Activated T-cell treated with anti-CD3 and anti-CD28 coated beads for 1 hour (primary cell): Measurements from ENCODE around the gene DCLRE1C.
"Not testable (repeated sequence)": the region's sequence is repeated elsewhere in the genome, so short reads cannot be mapped to it uniquely, and the experiment has no call there.

Source experiments
- DNase-seq: peaks from one replicate; pipeline ENCODE4 v3.0.0-alpha.2; 2020; ENCODE audit warnings: low read depth

DCLRE1C gene

DNA sequence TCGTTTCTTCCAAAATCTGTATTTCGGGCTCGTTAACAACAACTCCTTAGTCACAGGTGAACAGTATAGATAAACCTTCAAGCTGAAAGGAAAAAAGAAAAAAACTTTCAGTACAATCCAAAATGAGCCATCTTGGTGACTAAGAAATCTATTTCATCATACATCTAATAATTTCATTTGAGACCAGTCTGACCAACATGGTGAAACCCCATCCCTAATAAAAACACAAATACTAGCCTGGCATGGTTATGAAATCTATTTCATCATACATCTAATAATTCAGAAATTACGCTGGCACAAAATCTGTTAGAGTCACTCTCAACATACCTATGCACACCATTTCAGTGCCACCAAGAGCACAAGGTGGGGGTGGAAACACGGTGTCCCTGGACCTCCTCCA is 8.8 kb downstream of the DCLRE1C start:
- DNase-seq = no peak

DNA sequence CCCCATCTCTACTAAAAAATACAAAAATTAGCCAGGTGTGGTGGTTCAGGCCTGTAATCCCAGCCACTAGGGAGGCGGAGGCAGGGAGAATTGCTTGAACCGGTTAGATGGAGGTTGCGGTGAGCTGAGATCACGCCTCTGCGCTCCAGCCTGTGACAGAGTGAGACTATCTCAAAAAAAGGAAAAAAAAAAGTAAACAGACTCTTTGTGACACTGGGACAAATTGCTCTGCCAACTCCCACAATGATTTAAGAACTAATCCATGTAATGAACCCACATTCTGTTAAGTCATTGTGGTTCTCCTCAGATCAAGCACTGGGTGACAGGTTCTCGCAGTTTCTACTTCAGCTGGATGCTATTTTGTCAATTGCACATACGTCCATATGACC is 11.0 kb downstream of the DCLRE1C start:
- not testable (repeated sequence) for DNase-seq

DNA sequence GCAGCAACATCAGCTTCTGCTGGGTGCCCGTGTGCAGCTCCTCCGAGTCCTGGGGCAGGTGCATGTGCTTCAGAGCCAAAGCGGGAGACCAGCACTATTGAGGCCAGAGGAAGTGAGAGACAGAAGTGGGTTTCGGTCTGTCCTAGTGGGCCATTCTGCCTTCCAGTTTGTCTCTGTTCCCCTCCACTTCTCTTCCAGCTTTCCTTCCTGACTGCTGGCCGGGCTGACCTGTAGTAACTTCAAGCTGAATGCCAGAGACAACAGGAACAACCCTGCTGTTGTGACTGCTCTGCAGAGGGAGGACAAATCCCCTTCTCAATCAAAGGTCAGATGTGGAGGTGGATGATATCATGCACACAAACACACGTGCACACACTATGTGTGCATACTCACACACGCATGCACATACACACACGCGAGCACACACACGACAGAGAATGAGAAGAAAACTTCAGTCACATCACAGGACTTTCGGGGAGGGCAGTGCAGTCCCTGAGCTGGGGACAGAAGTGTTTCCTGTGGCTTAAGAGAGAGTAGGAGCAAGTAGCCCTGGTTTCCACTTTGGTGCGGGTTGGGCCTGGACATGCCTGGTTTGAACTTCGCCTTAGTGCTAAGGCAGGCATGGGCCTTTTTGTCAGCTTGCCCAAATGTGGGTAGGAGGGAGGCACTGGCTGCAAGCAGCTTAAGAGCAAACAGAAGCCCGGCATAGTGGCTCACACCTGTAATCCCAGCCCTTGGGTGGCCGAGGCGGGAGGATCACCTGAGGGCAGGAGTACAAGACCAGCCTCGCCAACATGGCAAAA is 11.5 kb downstream of the DCLRE1C start:
- DNase-seq = not testable (repeated sequence)

DNA sequence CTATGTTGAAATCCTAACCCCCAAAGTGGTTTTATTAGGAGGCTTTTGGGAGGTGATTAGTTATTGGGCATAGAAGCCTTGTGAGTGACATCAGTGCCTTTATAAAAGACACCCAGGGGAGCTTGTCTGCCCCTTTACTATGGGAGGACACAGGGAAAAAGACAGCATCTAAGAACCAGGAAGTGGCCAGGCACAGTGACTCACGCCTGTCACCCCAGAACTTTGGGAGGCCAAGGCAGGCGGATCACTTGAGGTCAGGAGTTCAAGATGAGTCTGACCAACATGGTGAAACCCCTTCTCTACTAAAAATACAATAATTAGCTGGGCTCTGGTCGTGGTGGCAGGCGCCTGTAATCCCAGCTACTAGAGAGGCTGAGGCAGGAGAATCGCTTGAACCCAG is 14.9 kb downstream of the DCLRE1C start:
- not testable (repeated sequence) for DNase-seq

DNA sequence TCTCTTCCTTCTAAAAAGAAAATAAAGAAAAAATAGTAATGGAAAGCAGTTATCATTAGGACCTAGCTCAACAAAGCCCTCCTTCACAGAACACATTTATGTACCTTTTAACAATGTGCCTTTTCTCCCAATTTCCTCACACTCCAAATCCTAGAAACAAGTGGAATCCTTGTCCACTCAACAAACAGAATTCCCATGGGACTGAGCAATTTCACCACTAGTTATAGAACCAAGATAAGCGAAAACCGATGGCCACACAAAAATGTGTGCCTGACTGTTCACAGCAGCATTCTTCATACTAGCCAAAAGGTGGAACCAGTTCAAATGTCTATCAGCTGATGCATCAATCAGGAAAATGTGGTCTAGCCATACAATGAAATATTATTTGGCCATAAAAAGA is 17.3 kb downstream of the DCLRE1C start:
- DNase-seq = no peak

DNA sequence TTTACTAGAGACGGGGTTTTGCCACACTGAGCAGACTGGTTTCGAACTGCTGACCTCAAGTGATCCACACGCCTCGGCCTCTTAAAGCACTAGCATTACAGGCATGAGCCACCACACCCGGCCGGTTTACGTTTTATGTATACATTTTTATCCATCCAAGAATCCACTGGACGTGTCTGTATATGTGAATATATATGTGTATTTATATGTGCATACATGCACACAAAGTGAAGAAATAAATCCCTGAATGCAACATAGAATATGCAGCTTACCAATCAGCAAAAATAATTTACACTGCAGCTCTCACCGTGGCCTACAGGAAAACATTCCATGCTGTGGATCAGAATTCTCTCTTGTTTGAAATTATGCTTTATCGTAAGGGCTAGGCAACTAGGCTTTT is 23.3 kb downstream of the DCLRE1C start:
- DNase-seq = no peak

DNA sequence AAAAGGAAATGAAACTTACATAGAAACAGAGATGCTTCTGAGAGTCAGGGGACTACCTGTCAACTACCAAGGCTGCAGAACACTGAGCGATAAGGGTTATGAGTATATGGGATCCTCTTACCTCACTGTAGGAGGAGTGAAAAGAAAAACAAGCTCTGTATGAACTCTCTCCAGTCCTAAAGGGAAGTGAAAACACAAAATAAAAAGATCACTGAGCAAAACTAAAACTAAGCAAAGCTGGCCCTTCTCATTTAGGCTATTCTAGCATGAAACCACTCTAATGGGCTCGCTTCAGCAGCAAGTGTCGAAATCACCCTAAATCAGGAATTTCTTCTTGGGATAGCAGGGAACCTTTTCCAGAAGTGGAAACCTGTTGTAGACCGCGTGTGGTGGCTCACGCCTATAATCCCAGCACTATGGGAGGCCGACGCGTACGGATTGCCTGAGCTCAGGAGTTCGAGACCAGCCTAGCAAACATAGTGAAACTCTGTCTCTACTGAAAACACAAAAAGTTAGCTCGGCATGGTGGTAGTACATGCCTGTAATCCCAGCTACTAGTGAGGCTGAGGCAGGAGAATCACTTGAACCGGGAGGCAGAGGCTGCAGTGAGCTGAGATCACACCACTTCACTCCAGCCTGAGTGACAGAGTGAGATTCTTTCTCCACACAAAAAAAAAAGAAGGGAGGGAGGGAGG is 27.0 kb downstream of the DCLRE1C start:
- DNase-seq = no peak

DNA sequence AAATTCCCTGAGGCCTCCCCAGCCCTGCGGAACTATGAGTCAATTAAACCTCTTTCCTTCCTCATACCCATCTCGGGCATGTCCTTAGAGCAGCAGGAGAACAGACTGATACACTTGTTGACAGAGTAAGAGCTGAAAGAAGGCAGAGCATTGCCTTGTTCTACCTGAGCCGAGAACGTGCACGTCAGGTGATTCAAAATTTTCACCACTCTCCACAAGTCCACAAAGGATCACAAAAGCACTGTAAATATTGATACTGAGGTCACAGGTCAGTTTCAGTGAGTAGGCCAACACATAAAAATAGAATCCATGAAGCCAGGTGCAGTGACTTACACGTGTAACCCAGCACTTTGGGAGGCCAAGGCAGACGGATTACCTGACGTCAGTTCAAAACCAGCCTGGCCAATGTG is 27.8 kb downstream of the DCLRE1C start:
- no peak for DNase-seq

DNA sequence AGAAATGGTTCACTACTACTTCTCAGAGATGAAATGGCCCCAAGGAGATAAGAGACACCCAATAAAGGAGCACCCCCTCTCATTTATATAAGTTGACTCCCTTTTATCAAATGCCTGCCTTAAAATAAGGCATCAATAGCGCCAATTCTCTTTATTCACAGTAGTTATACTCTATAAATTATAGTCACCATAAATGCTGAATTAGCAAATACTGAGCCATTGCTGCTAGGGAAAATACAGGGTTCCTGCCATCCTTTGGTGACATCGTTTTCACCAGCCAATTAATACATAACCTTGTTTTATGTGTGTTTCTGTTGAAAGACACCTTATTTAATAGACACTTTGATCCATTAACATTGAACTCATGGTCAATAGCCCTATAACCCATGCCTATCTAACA is 28.6 kb downstream of the DCLRE1C start:
- no peak for DNase-seq

DNA sequence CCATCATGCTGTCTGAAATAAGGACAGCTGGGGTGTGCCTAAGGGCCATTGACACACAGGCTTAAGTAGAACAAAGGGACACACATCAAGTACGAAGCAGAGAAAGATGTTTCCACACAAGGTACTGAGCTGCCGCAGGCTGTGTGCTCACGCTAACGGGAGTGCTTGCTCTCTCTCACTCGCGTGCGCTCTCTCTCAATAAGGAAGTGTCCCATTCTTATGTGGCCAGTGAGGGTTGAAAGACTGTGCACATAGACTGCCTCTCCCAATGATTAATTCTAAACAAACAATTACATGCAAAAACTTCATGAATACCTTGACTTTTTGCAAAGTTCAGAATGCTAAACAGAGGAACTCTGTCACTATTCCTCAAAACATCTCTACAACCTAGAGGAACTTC is 29.9 kb downstream of the DCLRE1C start:
- DNase-seq = no peak

DNA sequence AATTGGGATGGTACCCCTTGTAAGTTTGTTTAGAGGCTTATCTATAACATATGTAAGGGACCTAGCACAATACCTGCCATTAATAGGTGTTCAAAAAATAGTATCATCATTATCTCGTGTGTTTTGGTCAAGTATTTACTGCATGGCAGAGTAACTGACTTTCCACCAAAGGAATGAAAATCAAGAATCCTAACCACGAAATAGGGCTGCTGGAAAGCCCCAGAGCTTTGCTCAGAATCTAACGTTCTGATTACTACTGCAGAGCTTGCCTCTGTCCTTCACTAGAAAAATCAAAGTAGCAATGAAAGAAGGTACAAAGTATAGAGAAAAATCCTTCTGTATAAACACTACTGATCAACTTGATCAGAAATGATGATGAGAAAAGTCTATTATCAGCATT is 34.9 kb downstream of the DCLRE1C start:
- DNase-seq = no peak

DNA sequence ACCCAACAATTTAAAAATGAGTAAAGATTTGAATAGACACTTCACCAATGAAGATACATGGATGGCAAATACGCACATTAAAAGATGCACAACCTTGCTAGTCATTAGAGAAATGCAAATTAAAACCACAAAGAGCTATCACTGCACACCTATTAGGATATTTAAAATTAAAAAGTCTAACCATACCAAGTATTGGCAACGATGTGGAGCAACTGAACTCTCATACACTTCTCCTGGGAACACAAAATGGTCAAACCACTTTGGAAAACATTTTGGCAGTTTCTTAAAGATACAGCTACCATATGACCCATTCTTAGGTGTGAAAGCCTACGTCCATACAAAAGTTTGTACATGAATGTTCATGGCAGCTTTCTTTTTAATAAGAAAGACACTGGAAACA is 36.1 kb downstream of the DCLRE1C start:
- no peak for DNase-seq

DNA sequence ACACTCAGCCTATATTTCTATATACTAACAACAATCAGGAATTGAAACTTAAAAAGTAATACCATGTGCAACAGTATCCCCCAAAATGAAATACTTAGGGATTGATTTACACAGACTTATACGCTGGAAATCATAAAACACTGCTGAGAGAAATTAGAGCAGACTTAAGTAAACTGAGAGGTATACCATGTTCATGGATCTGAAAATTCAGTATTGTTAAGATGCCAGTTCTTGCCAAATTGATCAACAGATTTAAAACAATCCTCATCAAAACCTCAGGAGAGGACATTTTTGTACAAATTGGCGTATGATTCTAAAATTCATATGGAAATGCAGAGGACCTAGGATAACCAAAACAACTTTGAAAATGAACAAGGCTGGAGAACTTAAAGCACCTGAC is 37.3 kb downstream of the DCLRE1C start:
- DNase-seq = no peak

DNA sequence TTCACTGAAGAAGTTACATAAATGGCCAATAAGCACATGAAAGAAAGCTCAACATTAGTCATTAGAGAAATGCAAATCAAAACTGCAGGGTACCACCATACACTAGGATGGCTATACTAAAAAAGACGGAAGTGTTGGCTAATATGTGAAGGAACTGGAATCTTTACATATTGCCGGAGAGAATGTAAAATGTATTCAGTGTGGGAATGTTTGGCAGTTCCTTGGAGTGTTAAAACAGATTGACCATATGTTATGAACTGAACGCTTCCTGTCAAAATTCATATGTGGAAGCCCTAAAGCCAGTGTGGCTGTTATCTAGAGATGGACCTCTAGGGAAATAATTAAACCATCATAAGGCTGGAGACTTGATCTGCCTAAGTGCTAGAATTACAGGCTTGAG is 42.1 kb downstream of the DCLRE1C start:
- no peak for DNase-seq

DNA sequence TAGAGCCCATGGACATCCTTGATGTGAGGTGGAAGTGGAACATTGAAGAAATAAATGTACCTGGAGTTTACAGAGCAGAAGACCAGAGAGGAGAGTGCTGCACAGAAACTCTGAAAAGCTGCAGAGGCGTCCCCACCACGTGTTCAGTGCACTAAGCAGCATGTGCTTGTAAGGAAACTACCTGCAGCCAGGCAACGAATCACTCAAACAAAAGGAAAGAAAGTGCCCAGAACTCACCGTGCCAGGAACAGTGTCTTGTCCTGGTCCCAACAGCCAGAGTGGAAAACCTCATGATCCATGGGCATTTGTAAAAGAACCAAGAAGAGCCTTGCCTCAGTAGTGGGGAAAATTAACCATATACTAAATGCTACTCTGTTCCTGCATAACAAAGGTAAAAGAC is 42.9 kb downstream of the DCLRE1C start:
- DNase-seq = no peak

DNA sequence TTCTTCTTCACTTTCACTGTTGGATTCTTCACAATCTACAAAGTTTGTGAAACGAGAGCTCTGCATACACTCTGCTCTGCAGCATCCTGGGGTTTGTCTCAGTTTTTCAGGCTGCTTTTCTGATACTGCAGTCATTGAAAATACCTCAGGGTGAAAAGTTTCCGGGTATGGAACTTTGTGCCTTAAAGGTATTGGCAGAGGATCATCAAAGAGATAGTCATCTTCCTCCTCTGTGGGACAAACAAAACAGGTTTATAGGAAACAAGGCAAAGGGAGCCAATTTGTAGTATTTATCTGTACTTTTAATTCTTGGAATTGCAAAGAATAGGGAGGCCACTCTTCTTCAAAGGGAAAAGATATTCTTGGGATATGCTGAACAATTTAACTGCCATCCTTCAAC is 44.8 kb downstream of the DCLRE1C start:
- DNase-seq = no peak

DNA sequence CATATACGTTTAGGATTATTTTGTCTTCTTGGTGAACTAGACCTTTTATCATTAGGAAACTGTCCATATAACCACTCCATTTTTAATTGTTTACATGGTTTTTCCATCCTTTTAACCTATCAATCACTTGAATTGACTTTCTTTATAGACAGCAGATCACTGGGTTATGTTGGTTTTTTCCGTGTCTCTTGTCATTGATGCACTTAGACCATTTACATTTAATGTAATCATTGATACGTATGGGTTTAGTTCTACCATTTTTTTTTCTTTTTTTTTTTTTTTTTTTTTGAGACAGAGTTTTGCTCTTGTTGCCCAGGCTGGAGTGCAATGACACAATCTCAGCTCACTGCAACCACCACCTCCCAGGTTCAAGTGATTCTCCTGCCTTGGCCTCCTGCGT is 46.3 kb downstream of the DCLRE1C start:
- not testable (repeated sequence) for DNase-seq

DNA sequence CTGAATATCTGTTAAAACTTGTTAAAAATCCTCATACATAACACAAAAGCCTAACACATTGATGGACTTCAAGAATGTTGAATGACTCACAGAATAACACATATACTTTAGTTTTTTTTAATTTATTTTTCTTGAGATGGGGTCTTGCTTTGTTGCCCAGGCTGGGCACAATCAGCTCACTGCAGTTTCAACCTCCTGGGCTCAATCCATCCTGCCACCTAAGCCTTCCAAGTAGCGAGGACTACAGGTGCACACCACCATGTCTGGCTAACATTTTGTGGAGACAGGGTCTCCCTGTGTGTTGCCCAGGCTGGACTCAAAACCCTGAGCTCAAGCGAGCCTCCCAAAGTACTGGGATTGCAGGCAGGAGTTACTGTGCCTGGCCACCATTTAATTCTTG is 47.1 kb downstream of the DCLRE1C start:
- no peak for DNase-seq

DNA sequence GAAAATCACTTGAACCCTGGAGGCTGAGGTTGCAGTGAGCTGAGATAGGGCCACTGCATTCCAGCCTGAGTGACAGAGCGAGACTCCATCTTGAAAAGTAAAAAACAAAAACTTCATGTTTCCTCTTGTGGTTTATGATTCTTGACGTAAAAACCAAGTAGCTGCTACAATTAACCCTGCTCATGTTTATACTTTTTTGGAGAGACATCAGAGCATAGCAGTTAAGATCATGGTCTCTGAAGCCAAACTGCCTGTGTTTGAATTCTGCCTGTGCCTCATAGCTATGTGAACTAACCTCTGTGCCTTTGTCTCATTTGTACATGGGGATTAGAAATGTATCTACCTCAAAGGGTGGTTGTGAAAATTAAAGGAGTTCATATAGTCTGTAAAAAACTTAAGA is 48.0 kb downstream of the DCLRE1C start:
- no peak for DNase-seq

DNA sequence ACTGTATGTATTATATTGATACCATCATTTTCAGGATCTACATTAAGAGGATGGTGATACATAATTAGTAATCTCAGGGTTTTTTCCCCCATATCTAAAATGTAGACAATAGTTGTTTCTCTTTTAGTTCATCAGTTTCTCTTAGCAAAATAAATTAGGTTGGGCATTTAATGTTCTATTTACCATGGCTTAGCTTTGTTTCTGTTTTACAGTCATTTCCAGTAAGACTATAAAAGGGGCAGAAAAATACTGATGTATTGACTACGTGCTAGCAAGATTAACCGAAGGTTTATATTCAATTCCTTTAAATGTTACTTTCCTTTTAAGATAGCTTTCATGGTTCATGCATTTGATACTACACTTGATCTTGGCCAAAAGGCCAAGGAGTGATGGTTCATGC is 49.0 kb downstream of the DCLRE1C start:
- no peak for DNase-seq

DNA sequence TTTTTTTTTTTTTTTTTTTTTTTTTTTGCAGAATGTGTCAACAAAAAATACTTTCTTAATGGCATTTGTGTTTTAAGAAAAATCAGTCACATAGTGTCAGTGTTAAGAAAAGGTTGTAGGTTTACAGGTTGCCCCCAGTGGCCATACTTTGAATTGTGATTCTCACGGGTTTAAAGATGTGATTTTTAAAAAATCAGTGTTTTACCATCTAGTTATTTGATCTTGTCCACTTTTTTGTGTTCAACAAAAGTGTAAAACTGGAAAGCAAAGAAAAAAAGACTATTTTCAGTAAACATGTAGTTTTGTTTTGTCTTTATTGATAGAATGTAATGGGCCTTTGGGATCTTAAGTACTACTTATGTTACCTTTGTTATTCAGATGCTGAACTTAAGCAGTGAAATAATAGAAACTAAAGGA is 49.6 kb downstream of the DCLRE1C start:
- no peak for DNase-seq

DNA sequence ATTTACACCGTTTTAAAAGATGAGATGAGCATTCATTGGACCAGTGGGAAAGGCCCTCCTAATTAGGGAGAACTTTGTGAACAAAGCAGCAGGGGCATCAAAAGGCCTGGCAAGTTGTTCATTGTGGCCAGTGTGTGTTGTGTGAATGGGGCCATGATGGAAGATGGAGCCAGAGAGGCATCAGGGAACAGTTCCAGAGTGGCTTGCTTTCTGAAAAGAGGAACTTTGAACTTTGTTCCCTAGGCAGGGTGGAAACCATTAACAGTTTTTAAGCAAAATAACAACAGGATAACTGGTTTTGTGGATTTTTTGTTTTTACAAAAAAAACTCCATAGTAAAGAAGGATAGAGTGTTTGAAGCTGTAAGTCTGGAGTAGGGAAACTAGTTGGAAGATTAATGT is 62.7 kb downstream of the DCLRE1C start:
- no peak for DNase-seq

DNA sequence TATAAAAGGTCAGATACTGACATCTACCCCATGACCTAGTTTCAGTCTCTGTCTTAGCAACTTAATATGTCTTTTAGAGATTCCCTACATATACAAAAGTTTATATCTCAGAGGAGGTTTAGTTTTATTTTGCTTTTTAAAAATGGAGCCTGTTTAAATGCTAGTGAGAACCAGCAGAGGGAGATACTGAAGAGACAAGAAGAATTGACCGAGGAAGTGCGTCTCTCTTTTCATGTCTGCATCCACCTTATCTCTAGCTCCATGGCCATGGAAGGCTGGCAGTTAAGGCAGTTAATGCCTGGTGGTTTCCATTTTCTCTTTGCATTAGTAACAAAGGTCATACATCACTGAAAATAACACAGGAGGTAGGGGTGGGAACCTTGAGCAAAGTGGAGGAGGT is 64.6 kb downstream of the DCLRE1C start:
- DNase-seq = no peak

DNA sequence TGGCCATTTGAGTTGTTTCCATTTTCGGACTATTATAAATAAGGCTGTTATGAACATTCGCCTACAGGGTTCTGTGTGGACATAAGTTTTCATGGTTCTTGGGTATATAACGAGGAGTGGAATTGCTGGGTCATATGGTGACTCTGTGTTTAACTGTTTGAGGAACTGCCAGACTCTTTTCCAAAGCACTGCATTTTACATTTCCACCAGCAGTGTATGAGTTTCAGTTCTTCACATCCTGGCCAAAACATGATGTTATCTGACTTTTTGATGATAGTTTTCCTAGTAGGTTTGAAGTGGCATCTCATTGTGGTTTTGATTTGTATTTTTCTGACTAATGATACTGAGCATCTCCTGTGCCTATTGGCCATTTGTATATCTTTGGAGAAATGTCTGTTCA is 69.8 kb downstream of the DCLRE1C start:
- no peak for DNase-seq
